ENCODE measurements around the gene CEACAM19. TPM values are rescaled to one million over a fixed set of nuclear protein-coding genes. Genes with fewer than 3 reads are reported as not detected.

The CEACAM19 gene
- total and polyA plus RNA-seq, 9 of the 15 experiments (the other 6 are each of a cell fraction or from before 2014, with no cell fraction given), result 0.15 to 0.30 (median 0.23) TPM; not detected in 5

- TF ChIP-seq ZNF778 (CRISPR knock-in tag; IDR thresholded peaks at IDR 0.05) (no peak), MBD2 (IDR thresholded peaks at IDR 0.05; ENCODE audit: borderline replicate concordance, low read depth) (no peak), ZNF263 (CRISPR knock-in tag; IDR thresholded peaks at IDR 0.05; ENCODE audit: borderline replicate concordance) (peak; percentile 97), ZNF76 (CRISPR knock-in tag; IDR thresholded peaks at IDR 0.05; ENCODE audit: borderline replicate concordance) (no peak), NELFE (IDR thresholded peaks at IDR 0.05; ENCODE audit: insufficient read depth, insufficient read length) (no peak), ZBTB43 (CRISPR knock-in tag; IDR thresholded peaks at IDR 0.05) (no peak), ZNF518B (CRISPR knock-in tag; IDR thresholded peaks at IDR 0.05) (no peak), ZNF586 (CRISPR knock-in tag; conservative IDR thresholded peaks at IDR 0.05) (no peak), EGR1 (conservative IDR thresholded peaks at IDR 0.05) (peak; percentile 39), NFIC (IDR thresholded peaks at IDR 0.05) (peak; percentile 62), KDM1A (IDR thresholded peaks at IDR 0.05) (peak in 1 of 2 experiments; percentile 23; a peak in 1 of 4 replicates), THRA (IDR thresholded peaks at IDR 0.05) (no peak), RREB1 (CRISPR knock-in tag; IDR thresholded peaks at IDR 0.05) (no peak), BRF1 (IDR thresholded peaks at IDR 0.05; ENCODE audit: borderline replicate concordance, extremely low read depth, insufficient read length) (no peak), TCF3 (CRISPR knock-in tag; IDR thresholded peaks at IDR 0.05) (no peak), CHCHD3 (CRISPR knock-in tag; IDR thresholded peaks at IDR 0.05) (no peak)
These were observed 47.4 kb downstream of the CEACAM19 start (continued) for GRCh38 chr19:44718441-44719261.
